SH-SY5Y (cell line): Measurements from ENCODE around the gene TJP2.

Experiments used
- GATA2 ChIP-seq: IDR thresholded peaks from 2 replicates; pipeline ENCODE4 v1.6.1; 2011; ENCODE audit warnings: mild to moderate bottlenecking, low read depth, low read length
- GATA3 ChIP-seq: IDR thresholded peaks from 2 replicates; pipeline ENCODE4 v1.6.1; 2011; ENCODE audit warnings: low read depth, mild to moderate bottlenecking, low read length, moderate library complexity

TJP2 gene

DNA sequence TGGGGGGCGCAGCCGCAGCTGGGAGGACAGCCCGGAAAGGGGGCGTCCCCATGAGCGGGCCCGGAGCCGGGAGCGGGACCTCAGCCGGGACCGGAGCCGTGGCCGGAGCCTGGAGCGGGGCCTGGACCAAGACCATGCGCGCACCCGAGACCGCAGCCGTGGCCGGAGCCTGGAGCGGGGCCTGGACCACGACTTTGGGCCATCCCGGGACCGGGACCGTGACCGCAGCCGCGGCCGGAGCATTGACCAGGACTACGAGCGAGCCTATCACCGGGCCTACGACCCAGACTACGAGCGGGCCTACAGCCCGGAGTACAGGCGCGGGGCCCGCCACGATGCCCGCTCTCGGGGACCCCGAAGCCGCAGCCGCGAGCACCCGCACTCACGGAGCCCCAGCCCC, 47.0 kb downstream of the TJP2 start:
- TF ChIP-seq GATA2: no peak
- no peak for TF ChIP-seq GATA3

DNA sequence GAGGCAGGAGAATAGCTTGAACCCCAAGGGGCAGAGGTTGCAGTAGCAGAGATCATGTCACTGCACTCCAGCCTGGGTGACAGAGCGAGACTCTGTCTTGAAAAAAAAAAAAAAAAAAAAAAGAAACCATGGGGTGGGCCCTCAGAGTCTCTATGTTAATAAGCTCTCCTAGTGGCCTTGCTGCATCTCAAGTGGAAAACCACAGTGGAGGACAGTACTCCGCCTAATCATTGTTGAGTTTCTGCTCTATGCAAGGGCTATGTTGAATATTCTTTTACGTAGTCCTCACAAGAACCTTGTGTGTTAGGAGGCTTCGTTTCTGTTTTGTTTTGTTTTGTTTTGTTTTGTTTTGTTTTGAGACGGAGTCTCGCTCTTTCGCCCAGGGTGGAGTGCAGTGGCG, 48.9 kb downstream of the TJP2 start:
- no peak for TF ChIP-seq GATA3
- TF ChIP-seq GATA2: no peak

DNA sequence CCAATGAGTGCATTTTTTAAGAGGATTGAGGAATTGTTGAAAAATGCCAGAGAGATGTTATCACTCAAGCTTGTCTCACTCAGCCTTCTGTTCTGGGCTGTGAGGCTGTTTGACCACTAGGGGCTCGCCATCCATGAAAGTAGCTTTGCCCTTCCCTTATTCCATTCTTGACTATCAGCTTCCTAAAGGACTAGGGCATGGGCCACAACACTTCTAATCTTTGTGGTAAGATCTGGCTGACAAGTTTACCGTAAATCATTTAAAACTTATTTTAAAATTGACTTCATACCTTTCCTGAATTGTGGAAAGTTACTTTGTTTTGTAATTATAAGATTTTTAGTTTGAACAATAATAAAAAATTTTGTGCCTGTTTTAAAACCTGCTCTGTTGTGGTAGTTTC, 49.5 kb downstream of the TJP2 start:
- TF ChIP-seq GATA3 (peak; percentile 39; the same call in 1 of the 2 replicates), GATA2 (peak; percentile 75)

DNA sequence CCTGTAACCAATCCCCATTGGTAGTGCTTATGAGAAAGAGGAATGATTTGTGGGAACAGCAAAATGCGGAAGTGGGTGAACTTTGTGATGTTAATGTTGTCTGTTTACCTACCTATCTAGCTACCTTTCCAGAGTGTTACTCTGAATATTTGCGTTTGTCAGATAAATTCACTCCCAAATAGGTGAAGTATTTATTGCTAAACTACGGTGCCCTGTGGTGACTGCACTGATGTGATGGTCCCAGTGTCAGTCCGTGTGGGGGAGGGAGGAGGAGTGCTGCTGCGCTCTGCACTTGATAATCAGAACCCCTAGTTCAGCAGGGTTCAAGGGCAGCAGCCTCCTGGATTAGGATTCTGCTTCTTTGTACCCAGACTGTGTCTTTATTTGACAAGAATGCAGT, 55.3 kb downstream of the TJP2 start:
- TF ChIP-seq GATA2 (no peak), GATA3 (no peak)

DNA sequence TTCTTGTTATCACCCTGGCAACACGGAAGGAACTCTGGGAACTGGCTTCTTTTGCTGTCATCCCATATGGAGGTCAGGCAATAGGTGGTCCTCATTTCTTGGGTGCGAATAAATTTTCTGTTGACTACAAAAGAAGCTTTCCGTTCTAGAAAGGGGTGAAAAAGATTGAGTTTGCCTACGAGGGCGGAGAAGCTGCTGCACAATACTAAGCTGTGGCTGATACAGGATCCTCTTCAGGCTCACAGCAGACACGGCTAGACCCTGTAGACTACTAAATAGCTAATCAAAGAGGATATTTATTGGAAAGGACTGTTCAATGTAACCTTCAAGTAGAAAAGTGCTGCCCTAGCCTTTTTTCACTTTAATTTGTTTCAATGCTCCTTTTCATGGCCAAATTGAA, 58.1 kb downstream of the TJP2 start:
- TF ChIP-seq GATA3 (no peak), GATA2 (no peak)

DNA sequence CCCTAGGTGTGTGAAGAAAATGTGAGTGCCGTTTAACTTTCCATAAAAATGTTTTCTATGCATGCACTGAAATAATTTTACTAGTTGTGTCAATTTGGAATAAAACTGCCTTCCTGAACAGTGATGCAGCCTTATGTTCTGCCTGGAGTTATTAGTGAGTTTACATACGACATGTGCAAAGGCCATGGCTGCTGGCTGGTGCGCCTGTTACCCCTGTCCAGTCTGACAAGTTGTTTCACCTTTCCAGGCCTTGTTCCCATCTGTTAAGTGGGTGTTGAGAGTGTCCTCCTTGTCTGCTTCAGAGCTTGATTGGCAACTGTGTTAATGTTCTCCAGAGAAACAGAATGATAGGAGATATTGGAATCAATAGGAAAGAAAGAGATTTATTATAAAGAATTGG, 60.6 kb downstream of the TJP2 start:
- TF ChIP-seq GATA3 (no peak), GATA2 (no peak)

DNA sequence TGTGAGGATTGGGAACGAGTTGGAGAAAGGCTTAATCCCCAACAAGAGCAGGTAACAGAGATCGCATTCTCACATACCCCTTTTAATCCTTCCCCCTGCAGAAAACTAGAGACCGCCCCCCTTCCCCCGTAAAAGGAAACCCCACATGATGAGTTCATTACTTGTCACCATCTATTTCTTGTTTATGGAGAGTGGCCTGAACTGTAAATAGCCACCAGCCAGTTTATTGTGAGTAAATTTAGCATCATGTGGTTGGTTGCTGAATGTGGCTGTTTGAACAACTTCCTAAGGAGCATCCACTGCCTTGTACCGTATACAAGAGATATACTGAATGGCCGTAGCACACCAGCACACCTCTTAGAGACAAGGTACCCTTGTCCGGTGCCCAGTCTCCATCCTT, 62.1 kb downstream of the TJP2 start:
- no peak for TF ChIP-seq GATA2
- TF ChIP-seq GATA3: no peak

DNA sequence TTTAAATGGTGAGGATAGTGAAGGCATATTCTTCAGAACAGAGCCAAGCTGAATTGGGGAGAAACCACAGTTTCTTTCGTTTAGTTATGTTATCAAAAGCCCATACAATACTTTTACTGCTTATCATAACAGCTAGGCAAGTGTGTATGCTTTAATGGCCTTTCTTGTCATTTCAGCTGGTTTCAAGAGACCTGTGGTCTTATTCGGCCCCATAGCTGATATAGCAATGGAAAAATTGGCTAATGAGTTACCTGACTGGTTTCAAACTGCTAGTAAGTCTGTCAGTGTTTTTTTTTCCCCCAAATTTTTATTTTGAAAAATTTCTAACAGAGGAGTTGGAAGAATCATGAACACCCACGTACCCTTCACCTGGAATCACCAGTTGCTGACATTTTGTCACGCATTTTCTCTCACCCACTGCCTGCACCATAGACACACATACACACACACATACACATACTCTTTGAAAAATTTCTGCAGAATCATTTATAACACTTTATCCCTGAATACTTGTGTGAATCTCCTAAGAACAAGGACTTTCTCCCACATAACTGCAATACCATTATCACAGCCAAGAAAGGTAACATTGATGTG, 63.7 kb downstream of the TJP2 start:
- no peak for TF ChIP-seq GATA2

DNA sequence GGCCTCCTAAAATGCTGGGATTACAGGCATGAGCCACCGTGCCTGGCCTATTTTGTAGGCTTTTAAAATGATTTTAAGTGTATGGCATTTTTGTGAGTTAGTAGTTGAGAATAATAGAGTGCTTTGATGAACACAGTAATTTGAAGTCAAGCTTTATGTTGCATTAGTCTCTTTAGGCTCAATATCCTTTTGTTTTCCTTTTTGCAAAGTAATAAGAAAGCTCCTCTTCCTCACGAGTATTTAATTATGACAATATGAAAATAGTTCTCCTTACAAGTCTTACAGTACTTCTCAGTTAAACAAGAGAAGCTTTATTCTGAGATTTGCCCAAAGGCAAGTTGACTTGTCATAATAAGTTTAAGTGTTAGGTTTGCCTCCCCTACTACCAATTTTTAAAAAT, 69.0 kb downstream of the TJP2 start:
- TF ChIP-seq GATA3 (no peak), GATA2 (no peak)

DNA sequence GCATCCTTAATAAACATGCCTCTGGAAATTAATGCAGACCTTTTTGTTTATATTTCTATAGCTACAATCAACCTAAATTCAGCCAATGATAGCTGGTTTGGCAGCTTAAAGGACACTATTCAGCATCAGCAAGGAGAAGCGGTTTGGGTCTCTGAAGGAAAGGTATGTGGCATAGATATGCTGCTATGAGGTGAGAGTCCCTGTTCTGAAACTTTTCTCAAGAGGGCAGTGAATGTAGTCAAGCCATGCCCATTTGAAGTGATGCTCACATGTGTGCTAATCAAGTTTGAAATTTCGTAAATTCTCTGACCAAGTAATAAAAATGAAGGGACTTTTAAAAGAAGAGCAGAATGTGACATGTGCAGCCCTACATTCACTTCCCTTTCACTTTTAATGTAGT, 72.6 kb downstream of the TJP2 start:
- TF ChIP-seq GATA3: no peak
- no peak for TF ChIP-seq GATA2

DNA sequence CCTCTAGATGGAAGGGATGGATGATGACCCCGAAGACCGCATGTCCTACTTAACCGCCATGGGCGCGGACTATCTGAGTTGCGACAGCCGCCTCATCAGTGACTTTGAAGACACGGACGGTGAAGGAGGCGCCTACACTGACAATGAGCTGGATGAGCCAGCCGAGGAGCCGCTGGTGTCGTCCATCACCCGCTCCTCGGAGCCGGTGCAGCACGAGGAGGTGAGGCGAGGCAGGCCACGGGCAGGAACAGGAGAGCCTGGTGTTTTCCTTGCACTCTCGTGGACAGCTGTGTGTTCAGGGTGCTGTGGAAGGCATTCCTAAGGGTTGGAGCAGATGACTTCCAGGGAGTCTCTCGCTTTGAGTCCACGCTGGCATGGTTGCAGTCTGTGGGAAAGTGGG, 73.9 kb downstream of the TJP2 start:
- TF ChIP-seq GATA2 (no peak), GATA3 (no peak)

DNA sequence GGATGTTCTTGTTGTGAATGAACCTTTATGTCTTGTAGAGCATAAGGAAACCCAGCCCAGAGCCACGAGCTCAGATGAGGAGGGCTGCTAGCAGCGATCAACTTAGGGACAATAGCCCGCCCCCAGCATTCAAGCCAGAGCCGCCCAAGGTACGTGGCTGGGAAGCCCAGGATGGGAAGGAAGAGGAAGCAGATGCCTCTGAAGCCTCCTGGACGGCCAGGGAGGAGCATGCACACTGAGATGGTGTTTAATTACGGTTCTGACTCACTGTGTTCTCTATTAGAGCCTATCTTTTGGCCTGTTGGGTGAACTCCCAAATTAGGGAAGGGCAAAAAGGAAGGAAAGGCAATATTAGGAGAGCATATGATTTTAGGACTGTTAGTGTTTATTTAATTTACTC, 75.3 kb downstream of the TJP2 start:
- no peak for TF ChIP-seq GATA2
- TF ChIP-seq GATA3: no peak

DNA sequence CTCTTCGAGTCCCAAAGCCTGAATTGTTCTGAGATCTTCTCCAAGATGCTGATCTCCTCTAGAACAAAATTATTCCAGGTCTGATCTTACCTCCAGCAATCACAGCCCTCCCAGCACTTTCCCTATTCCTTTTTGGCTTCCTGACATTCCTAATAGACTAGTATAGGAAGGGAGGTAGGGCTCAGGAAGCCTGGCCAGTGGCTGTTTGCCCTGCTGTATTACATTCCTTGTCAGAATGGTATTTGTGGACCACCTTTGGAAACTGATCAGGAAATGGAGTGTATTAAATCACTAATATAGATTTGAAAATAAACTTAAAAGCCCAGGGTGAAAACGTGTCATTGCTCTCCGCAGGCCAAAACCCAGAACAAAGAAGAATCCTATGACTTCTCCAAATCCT, 76.6 kb downstream of the TJP2 start:
- TF ChIP-seq GATA3: no peak
- TF ChIP-seq GATA2: no peak

DNA sequence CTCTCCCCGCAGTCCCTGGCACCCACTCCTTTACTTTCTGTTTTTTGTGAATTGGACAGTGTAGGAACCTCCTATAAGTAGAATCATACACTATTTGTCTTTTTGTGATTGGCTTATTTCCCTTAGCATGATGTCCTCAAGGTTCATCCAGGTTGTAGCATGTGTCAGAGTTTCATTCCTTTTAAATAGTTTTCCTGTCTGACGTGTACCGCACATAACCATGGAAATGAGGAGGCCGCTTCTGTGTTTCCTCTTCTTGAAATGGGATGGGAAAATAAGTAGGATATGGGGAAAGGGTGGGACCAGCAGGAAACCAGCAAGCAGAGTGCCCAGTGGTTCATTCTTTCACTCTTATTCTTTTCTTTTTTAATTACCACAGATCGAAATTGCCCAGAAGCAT, 78.4 kb downstream of the TJP2 start:
- TF ChIP-seq GATA2 (no peak), GATA3 (no peak)

DNA sequence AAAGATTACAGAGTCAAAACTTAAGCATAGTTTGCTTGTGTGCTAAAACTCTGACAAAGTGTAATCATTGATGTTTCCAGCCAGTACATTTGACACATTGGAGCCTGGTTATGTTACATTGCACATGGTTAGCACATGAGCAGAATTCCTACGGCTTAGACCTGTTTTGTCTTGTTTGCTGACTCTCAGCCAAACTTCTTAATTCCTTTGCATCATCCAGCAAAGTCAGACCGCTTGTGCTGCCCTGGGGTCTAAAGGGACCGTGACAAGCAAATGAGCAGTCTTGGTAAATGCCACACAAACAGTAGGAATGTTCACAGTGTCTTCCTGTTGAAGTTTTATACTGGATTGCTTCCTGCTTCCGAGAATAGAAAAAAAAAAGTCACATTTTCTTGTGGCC, 79.0 kb downstream of the TJP2 start:
- TF ChIP-seq GATA3 (no peak), GATA2 (no peak)

DNA sequence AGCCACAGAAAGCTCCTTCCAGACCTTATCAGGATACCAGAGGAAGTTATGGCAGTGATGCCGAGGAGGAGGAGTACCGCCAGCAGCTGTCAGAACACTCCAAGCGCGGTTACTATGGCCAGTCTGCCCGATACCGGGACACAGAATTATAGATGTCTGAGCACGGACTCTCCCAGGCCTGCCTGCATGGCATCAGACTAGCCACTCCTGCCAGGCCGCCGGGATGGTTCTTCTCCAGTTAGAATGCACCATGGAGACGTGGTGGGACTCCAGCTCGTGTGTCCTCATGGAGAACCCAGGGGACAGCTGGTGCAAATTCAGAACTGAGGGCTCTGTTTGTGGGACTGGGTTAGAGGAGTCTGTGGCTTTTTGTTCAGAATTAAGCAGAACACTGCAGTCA, 80.1 kb downstream of the TJP2 start:
- TF ChIP-seq GATA3 (no peak), GATA2 (no peak)

DNA sequence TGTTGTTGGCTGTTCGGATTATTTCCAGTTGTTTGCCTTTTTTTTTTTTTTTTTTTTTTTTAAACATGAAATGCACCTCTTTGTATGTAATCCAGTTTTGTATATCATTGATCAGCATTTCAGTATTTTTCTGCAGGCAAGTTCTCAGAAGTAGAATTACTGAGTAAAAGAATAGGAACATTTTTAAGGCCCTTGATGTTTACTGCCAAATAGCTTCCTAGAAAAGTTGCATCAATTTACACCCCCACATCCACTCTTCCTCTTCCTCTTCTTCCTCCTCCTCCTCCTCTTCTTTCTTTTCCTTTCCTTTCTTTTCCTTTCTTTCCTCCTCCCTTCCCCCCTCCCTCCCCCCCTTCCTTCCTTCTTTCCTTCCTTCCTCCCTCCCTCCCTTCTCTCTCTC, 81.5 kb downstream of the TJP2 start:
- TF ChIP-seq GATA3 (no peak), GATA2 (no peak)
